GM19193 (cell line): Measurements from ENCODE around the gene CYP2J2.

Source experiments
- POLR2A ChIP-seq: IDR thresholded peaks from 4 replicates; pipeline ENCODE4 v1.6.1; 2011; ENCODE audit not compliant: insufficient read depth, insufficient read length; ENCODE audit errors: extremely low read depth

Gene CYP2J2

GRCh38 chr1:59845091-59845490 lies 81.5 kb downstream of the CYP2J2 start:
- TF ChIP-seq POLR2A = no peak
